SK-N-SH treated with all-trans-retinoic acid at 6 μM for 48 hours (cell line): ENCODE results near the gene FBXO38.

Experiments
- RARB ChIP-seq: fragments of 250-450 bp; sonication (Bioruptor Pico); IDR thresholded peaks from 2 replicates; pipeline ENCODE4 v1.8.0; 2021; ENCODE audit warnings: mild to moderate bottlenecking, moderate library complexity
- TF ChIP-seq, protein P1 (sequence below): fragments of 250-450 bp; sonication (Bioruptor Pico); IDR thresholded peaks from 2 replicates; pipeline ENCODE4 v1.8.0; 2020; ENCODE audit warnings: mild to moderate bottlenecking, moderate library complexity, borderline replicate concordance

DNA sequence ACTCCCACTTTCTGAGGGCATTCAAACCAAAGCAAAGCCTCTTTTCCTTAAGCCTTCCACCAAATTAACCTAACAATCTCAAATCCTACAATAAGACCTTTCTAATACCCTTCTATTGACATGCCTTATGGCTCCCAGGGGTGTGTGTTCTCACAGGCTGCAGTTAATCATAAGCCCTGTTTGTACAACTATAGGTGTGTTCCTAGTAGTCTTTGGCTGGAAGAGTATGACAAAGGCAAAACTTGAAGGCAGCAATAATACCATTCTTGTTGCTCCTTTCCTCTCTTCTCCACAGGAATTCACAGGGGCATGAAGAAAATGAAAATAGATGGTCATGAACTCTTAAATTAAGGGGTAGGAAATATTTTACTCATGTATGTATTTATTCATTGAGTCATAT, 10.9 kb upstream of the FBXO38 start:
- no peak for TF ChIP-seq RARB (CRISPR knock-in tag)
- TF ChIP-seq, protein P1, sequence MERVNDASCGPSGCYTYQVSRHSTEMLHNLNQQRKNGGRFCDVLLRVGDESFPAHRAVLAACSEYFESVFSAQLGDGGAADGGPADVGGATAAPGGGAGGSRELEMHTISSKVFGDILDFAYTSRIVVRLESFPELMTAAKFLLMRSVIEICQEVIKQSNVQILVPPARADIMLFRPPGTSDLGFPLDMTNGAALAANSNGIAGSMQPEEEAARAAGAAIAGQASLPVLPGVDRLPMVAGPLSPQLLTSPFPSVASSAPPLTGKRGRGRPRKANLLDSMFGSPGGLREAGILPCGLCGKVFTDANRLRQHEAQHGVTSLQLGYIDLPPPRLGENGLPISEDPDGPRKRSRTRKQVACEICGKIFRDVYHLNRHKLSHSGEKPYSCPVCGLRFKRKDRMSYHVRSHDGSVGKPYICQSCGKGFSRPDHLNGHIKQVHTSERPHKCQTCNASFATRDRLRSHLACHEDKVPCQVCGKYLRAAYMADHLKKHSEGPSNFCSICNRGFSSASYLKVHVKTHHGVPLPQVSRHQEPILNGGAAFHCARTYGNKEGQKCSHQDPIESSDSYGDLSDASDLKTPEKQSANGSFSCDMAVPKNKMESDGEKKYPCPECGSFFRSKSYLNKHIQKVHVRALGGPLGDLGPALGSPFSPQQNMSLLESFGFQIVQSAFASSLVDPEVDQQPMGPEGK (CRISPR knock-in tag), result no peak
